ENCODE results near the gene SUPT3H. TPM values are rescaled to one million over a fixed set of nuclear protein-coding genes. Genes with fewer than 3 reads are reported as not detected.

The SUPT3H gene
- total RNA-seq, 1 donor from 2014 or later, result 7.9 TPM

GRCh38 chr6:44784195-44784594 lies 593.5 kb downstream of the SUPT3H start:
- DNase-seq, result no peak

- DNase-seq, result no peak
These were observed 594.8 kb downstream of the SUPT3H start for GRCh38 chr6:44782892-44783291.

- DNase-seq, result no peak
These were observed 595.7 kb downstream of the SUPT3H start for GRCh38 chr6:44781912-44782597.

GRCh38 chr6:44780161-44780560 lies 597.6 kb downstream of the SUPT3H start:
- DNase-seq, result no peak

GRCh38 chr6:44779130-44779826 lies 598.5 kb downstream of the SUPT3H start:
- no peak for DNase-seq

Small RNA genes lying within 50 kb of the gene (small RNA-seq; reads per million reads assigned to genes)
- not detected for gene MIR586 (ENCODE audit: low replicate concordance)

Other genes with a start within 250 kb of the SUPT3H start
- 1.7 TPM for gene RUNX2, start 49.6 kb downstream of the SUPT3H start, total RNA-seq

All from tongue (tissue), 3 donors.